ENCODE measurements around the gene CD300A.

CD300A gene

GRCh38 chr17:74466111-74466827, at the start of gene CD300A:
Gene CD300A (plus strand): TSS chr17:74466634. CDS start chr17:74466704, 70 bp downstream.
- FAIRE-seq (no peak), DNase-seq (ENCODE audit: insufficient read length, low spot score) (no peak)
- TF ChIP-seq POLR2A (IDR thresholded peaks at IDR 0.05; ENCODE audit: low read depth, low read length) = no peak

- no peak for FAIRE-seq
- DNase-seq (ENCODE audit: insufficient read length, low spot score) = peak; percentile 88
- TF ChIP-seq POLR2A (IDR thresholded peaks at IDR 0.05; ENCODE audit: low read depth, low read length) = no peak
Observed at GRCh38 chr17:74417178-74418045, 49.0 kb upstream of the CD300A start.

- DNase-seq (ENCODE audit: insufficient read length, low spot score) (no peak), FAIRE-seq (no peak)
- no peak for TF ChIP-seq POLR2A (IDR thresholded peaks at IDR 0.05; ENCODE audit: low read depth, low read length)
Observed at GRCh38 chr17:74419928-74420411, 46.5 kb upstream of the CD300A start.

DNA sequence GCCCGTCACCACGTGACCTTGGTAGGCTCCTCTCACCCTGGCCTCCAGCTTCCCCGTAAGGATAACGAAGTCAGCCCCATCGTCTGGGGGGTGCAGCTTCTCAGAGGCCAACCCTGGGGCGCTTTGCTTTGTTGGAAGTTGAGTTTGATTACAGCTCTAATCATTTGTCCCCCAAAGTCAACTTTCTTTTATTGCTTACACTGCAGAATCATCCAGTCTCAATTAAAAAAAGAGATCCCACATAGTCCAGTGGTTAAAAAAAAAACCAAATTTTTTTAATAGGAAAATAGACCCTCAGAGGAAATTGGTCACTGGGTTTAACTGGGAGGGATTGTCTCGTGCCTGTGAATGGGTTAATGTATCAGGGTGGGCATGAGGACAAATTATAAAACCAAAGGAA, 42.3 kb upstream of the CD300A start:
- no peak for FAIRE-seq
- no peak for TF ChIP-seq POLR2A (IDR thresholded peaks at IDR 0.05; ENCODE audit: low read depth, low read length)
- DNase-seq (ENCODE audit: insufficient read length, low spot score) = no peak

DNA sequence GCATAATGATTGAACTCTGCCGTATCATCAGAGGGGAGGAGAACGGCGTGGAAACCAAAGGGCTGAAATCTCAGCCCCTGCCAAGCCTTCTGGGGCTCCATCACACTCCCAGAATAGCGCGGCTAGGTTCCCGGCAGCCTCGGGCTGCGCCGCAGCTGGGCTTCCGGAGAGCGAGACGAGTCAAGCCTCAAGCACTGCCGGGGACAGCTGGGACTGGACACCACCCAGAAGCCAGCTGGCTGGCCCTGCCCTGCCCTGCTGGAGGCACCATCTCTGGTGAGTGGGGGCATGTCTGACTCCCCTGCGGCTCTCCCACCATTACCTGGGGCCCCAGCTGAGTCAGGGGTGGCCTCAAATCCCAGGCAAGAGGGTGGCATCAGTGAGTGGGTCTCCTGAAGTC, 41.8 kb upstream of the CD300A start:
- no peak for DNase-seq (ENCODE audit: insufficient read length, low spot score)
- TF ChIP-seq POLR2A (IDR thresholded peaks at IDR 0.05; ENCODE audit: low read depth, low read length) = no peak
- FAIRE-seq = no peak

DNA sequence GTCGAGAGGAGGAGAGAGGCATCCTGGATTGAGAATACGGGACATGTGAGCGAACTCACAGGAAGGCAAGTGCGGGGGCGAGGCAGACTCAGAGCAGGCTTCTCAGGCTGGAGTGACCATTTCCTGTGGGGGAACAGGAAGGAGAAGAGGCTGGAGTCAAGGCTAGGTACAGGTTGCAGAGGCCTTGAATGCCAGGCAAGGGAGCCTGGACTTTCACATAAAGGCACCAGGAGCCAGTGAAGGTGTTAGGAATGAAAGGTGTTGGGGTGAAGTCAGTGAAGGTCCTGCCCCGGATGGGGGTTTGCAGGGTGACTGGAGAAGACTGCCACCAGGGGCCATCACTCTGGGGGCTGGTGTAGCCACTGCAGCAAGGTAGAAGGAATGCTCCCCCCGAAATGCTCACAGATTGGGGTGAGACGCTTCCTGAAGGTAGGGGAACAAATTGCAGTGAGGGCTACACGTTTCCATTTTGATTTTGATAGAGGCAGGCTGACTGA, 39.8 kb upstream of the CD300A start:
- no peak for FAIRE-seq
- DNase-seq (ENCODE audit: insufficient read length, low spot score) = no peak
- no peak for TF ChIP-seq POLR2A (IDR thresholded peaks at IDR 0.05; ENCODE audit: low read depth, low read length)

DNA sequence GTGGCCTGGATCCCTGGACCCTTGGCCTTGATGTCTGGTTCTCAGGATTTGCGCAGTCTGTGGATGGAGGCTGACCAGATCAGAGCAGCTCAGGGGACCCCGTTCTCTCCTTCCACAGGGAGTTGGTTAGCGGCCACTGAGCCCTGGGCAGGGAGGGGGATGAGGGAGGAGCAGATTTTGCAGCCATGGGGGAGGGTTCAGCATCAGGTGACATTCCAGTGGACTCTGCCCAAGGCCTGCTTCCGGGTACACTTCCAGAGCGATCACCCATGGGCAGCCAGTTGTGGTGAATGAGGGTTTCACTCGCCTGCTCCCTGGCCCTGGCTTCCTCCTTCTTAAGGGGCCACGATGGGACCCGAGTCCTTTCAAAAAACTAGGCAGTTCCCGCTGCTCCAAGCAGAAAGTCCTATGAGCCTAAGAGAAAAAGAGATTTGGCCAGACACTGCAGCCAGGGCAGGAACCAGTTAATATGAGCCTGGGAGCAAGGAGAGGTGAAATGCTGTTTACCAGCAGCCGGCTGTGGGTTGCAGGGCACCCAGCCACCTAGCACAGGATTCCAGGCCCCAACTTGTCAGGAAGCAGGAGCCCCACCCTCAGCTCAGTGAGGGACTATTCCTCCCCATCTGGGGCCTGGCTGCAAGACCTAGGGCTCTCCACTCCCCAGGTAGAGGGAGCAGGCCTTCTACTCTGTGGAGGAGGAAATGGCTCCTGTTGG, 39.2 kb upstream of the CD300A start:
- DNase-seq (ENCODE audit: insufficient read length, low spot score) = no peak
- TF ChIP-seq POLR2A (IDR thresholded peaks at IDR 0.05; ENCODE audit: low read depth, low read length) = no peak
- FAIRE-seq = no peak

GRCh38 chr17:74427763-74428153, 38.7 kb upstream of the CD300A start:
- TF ChIP-seq POLR2A (IDR thresholded peaks at IDR 0.05; ENCODE audit: low read depth, low read length) = no peak
- FAIRE-seq (no peak), DNase-seq (ENCODE audit: insufficient read length, low spot score) (no peak)

DNA sequence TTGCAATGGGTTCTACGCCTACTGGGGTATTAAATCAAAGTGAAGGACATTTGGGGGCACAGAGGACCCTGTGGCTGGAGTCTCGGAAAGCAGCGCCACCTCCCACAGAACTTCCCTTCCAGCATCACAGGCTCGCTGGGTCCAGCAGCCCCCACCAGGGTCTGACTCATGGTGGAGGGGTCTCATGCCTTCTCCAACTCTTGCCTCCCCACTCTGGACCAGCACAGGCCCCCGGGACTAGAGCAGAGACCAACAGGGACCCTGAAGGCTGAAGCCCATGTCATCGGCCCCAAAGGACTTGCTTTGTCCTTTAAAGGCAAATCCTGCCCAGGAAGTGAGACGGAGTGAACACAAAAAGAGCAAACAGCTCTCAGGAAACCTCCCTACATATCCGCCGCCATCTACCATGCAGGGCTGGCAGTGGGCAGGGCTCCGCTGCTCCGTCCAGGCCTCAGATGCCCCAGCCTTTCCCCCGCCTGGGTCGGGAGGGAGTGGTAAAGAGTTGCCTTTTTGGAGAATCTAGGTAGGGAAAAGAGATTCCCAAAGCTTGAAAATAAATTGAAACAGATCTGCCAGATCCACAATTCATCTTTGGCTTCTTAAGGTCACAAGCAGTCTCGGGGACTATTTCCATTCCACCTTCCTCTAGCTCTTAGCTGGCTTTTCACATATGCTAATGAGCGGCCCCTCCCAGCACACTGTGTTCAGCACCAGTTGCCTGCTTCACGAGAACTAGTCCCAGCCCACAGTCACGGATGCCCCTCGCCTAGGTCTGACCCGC, 36.6 kb upstream of the CD300A start:
- DNase-seq (ENCODE audit: insufficient read length, low spot score) (no peak), FAIRE-seq (no peak)
- TF ChIP-seq POLR2A (IDR thresholded peaks at IDR 0.05; ENCODE audit: low read depth, low read length) = no peak

DNA sequence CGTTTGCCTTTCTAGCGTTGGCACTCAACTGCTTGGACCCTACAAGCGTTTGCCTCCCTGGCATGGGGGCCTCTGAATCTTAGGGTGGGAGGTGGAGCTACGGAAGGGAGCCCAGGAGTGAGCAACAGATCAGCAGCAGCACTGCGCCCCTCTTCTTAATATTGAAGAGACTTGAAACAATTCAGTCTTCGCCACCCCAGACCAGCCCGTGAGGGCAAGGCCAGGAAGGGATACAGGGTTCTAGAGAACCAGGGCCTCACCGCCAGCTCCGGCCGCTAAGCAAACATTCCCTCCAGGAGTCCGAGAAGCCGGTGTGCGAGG, 36.1 kb upstream of the CD300A start:
- no peak for DNase-seq (ENCODE audit: insufficient read length, low spot score)
- TF ChIP-seq POLR2A (IDR thresholded peaks at IDR 0.05; ENCODE audit: low read depth, low read length) = no peak
- no peak for FAIRE-seq

DNA sequence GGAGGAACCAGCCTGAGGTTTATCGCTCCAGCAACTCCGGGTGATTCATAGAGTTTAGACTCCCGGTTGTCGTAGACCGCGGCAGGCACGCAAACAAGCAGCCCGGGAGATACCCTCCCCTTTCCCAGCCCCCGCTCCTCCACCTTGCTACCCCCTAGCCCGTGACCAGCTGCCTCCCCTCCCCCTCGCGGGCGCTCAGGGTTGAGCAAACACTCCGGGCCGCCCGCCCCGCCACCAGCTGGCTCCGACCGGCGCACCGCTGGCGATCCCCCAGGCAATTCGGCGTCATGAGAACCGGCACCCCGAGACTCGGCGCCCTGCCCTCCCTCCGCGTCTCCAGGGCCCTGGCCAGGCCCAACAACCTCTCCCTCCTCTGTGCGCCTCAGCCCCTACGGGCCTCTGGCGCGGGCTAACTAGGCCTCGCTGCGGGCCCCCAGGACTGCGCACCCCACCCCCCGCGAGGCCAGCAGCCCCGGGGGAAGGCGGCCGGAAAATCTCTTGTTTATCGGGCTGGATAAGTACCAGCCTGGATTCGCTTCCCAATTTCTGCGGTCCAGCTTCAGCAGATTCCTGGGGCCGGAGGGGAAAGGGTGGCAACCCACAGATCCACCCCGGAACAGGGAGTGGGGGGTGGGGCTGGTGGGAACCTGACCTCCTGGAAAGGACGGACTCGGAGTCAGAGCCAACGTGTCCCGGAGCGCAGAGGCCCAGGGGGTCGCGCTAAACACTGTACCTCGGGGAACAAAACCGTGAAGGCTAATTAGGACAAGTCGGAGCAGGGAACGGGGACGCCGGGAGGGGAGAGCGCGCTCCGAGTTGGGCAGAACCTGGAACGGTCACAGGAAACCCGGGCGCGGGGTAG, 35.5 kb upstream of the CD300A start:
- peak; percentile 36; the same call in 1 of the 2 replicates for TF ChIP-seq POLR2A (IDR thresholded peaks at IDR 0.05; ENCODE audit: low read depth, low read length)
- DNase-seq (ENCODE audit: insufficient read length, low spot score) (peak; percentile 82), FAIRE-seq (no peak)

- DNase-seq (ENCODE audit: insufficient read length, low spot score) (no peak), FAIRE-seq (no peak)
- no peak for TF ChIP-seq POLR2A (IDR thresholded peaks at IDR 0.05; ENCODE audit: low read depth, low read length)
Observed at GRCh38 chr17:74431568-74432423, 34.6 kb upstream of the CD300A start, which contains the start of gene GPRC5C. Gene GPRC5C (plus strand): TSS chr17:74432088. CDS start chr17:74439777, 7,689 bp downstream.

Data from H54 (cell line).